GM21529 (cell line): ENCODE data around the gene MAK.
"Not testable (repeated sequence)": the region's sequence is repeated elsewhere in the genome, so short reads cannot be mapped to it uniquely, and the experiment has no call there.

Experiments
- ATAC-seq: cut with Tn5 transposase; IDR thresholded peaks from one replicate; pipeline ENCODE4 v1.9.1; 2021; ENCODE audit not compliant: unreplicated experiment

The MAK gene

GRCh38 chr6:10730254-10730653 is 108.1 kb downstream of the MAK start:
- ATAC-seq: no peak

- no peak for ATAC-seq
Measured at GRCh38 chr6:10725716-10726115, 112.6 kb downstream of the MAK start.

GRCh38 chr6:10725044-10725443 is 113.3 kb downstream of the MAK start:
- no peak for ATAC-seq

- no peak for ATAC-seq
Measured at GRCh38 chr6:10723567-10723881, 114.8 kb downstream of the MAK start.

GRCh38 chr6:10722820-10723566 is 115.3 kb downstream of the MAK start, which contains the start of gene TMEM14C:
Gene TMEM14C, plus strand, starts transcription at chr6:10723070. Its CDS starts 1,544 bp downstream, at chr6:10724614.
- peak; percentile 99 for ATAC-seq

- no peak for ATAC-seq
Measured at GRCh38 chr6:10722570-10722819, 115.8 kb downstream of the MAK start.

- no peak for ATAC-seq
Measured at GRCh38 chr6:10721850-10722569, 116.3 kb downstream of the MAK start.

GRCh38 chr6:10720960-10721849 is 117.1 kb downstream of the MAK start:
- ATAC-seq: not testable (repeated sequence)

GRCh38 chr6:10720265-10720959 is 117.9 kb downstream of the MAK start:
- no peak for ATAC-seq

- ATAC-seq: no peak
Measured at GRCh38 chr6:10719964-10720264, 118.4 kb downstream of the MAK start.

GRCh38 chr6:10719296-10719963 is 118.9 kb downstream of the MAK start:
- no peak for ATAC-seq

GRCh38 chr6:10713962-10714361 is 124.4 kb downstream of the MAK start:
- no peak for ATAC-seq
